Femur (tissue), 1 donor: ENCODE results near the gene HNMT.
"Not testable (repeated sequence)": the region's sequence is repeated elsewhere in the genome, so short reads cannot be mapped to it uniquely, and the experiment has no call there.

ENCODE experiments used
- DNase-seq: peaks from one replicate; pipeline ENCODE4 v3.0.0-alpha.2; 2017

Gene HNMT

GRCh38 chr2:137977790-137978189 is 13.5 kb downstream of the HNMT start:
- DNase-seq = no peak

- DNase-seq = no peak
Measured at GRCh38 chr2:137980459-137980858, 16.2 kb downstream of the HNMT start.

GRCh38 chr2:137981112-137981656 is 16.9 kb downstream of the HNMT start:
- DNase-seq = no peak

- no peak for DNase-seq
Measured at GRCh38 chr2:137983581-137983980, 19.3 kb downstream of the HNMT start.

- DNase-seq = no peak
Measured at GRCh38 chr2:137986268-137986667, 22.0 kb downstream of the HNMT start.

- no peak for DNase-seq
Measured at GRCh38 chr2:137987011-137987410, 22.7 kb downstream of the HNMT start.

- no peak for DNase-seq
Measured at GRCh38 chr2:137991078-137991477, 26.8 kb downstream of the HNMT start.

- no peak for DNase-seq
Measured at GRCh38 chr2:137992039-137992646, 27.9 kb downstream of the HNMT start.

GRCh38 chr2:137993715-137994476 is 29.6 kb downstream of the HNMT start:
- not testable (repeated sequence) for DNase-seq

GRCh38 chr2:137995368-137995767 is 31.1 kb downstream of the HNMT start:
- not testable (repeated sequence) for DNase-seq

- DNase-seq = not testable (repeated sequence)
Measured at GRCh38 chr2:137996158-137996557, 31.9 kb downstream of the HNMT start.

GRCh38 chr2:137997733-137998132 is 33.5 kb downstream of the HNMT start:
- DNase-seq = no peak

- no peak for DNase-seq
Measured at GRCh38 chr2:137998503-137998902, 34.2 kb downstream of the HNMT start.

- DNase-seq = no peak
Measured at GRCh38 chr2:137999273-137999672, 35.0 kb downstream of the HNMT start.

- DNase-seq = no peak
Measured at GRCh38 chr2:138000009-138000408, 35.7 kb downstream of the HNMT start.

GRCh38 chr2:138000796-138001195 is 36.5 kb downstream of the HNMT start:
- no peak for DNase-seq

- no peak for DNase-seq
Measured at GRCh38 chr2:138003411-138003810, 39.1 kb downstream of the HNMT start.

- DNase-seq = no peak
Measured at GRCh38 chr2:138007431-138007830, 43.2 kb downstream of the HNMT start.

- DNase-seq = no peak
Measured at GRCh38 chr2:138009622-138010021, 45.3 kb downstream of the HNMT start.

GRCh38 chr2:138010890-138011289 is 46.6 kb downstream of the HNMT start:
- no peak for DNase-seq

- no peak for DNase-seq
Measured at GRCh38 chr2:138012082-138012481, 47.8 kb downstream of the HNMT start.

GRCh38 chr2:138012968-138013367 is 48.7 kb downstream of the HNMT start:
- no peak for DNase-seq

- no peak for DNase-seq
Measured at GRCh38 chr2:138013639-138014038, 49.4 kb downstream of the HNMT start.

GRCh38 chr2:138015494-138015893 is 51.2 kb downstream of the HNMT start:
- DNase-seq = no peak
